ENCODE measurements around the gene CDHR2.
"Not testable (repeated sequence)": the region's sequence is repeated elsewhere in the genome, so short reads cannot be mapped to it uniquely, and the experiment has no call there.

Gene CDHR2

GRCh38 chr5:176575066-176575465, 25.9 kb downstream of the CDHR2 start:
- no peak for DNase-seq

- DNase-seq: no peak
Observed at GRCh38 chr5:176575488-176576422, 26.6 kb downstream of the CDHR2 start.

- DNase-seq: no peak
Observed at GRCh38 chr5:176577312-176578176, 28.4 kb downstream of the CDHR2 start.

- DNase-seq: peak; percentile 35
Observed at GRCh38 chr5:176578391-176578808, 29.3 kb downstream of the CDHR2 start.

- DNase-seq: no peak
Observed at GRCh38 chr5:176579323-176579722, 30.2 kb downstream of the CDHR2 start.

- no peak for DNase-seq
Observed at GRCh38 chr5:176581361-176581760, 32.2 kb downstream of the CDHR2 start.

- DNase-seq: no peak
Observed at GRCh38 chr5:176583076-176583475, 33.9 kb downstream of the CDHR2 start.

- no peak for DNase-seq
Observed at GRCh38 chr5:176587398-176587797, 38.3 kb downstream of the CDHR2 start.

- no peak for DNase-seq
Observed at GRCh38 chr5:176588297-176588696, 39.2 kb downstream of the CDHR2 start.

GRCh38 chr5:176589039-176589769, 40.1 kb downstream of the CDHR2 start:
- DNase-seq: no peak

- DNase-seq: no peak
Observed at GRCh38 chr5:176590035-176590717, 41.0 kb downstream of the CDHR2 start.

GRCh38 chr5:176591667-176592066, 42.5 kb downstream of the CDHR2 start:
- not testable (repeated sequence) for DNase-seq

GRCh38 chr5:176592573-176592972, 43.4 kb downstream of the CDHR2 start:
- no peak for DNase-seq

GRCh38 chr5:176593273-176593869, 44.2 kb downstream of the CDHR2 start:
- DNase-seq: no peak

- no peak for DNase-seq
Observed at GRCh38 chr5:176594554-176594953, 45.4 kb downstream of the CDHR2 start.

GRCh38 chr5:176595386-176595943, 46.3 kb downstream of the CDHR2 start:
- DNase-seq: no peak

- no peak for DNase-seq
Observed at GRCh38 chr5:176596069-176596644, 47.0 kb downstream of the CDHR2 start.

GRCh38 chr5:176596689-176597416, 47.7 kb downstream of the CDHR2 start:
- DNase-seq: no peak

- DNase-seq: no peak
Observed at GRCh38 chr5:176597417-176598389, 48.6 kb downstream of the CDHR2 start.
